ENCODE data around the gene THPO. TPM values are rescaled to one million over a fixed set of nuclear protein-coding genes. Genes with fewer than 3 reads are reported as not detected.

THPO gene
- total RNA-seq, 1 experiment from 2014 or later = 0.55 TPM

GRCh38 chr3:184423561-184423960 is 45.6 kb upstream of the THPO start (continued):
- TF ChIP-seq E2F5 (CRISPR knock-in tag; IDR thresholded peaks at IDR 0.05) = no peak
- TF ChIP-seq, protein P1, sequence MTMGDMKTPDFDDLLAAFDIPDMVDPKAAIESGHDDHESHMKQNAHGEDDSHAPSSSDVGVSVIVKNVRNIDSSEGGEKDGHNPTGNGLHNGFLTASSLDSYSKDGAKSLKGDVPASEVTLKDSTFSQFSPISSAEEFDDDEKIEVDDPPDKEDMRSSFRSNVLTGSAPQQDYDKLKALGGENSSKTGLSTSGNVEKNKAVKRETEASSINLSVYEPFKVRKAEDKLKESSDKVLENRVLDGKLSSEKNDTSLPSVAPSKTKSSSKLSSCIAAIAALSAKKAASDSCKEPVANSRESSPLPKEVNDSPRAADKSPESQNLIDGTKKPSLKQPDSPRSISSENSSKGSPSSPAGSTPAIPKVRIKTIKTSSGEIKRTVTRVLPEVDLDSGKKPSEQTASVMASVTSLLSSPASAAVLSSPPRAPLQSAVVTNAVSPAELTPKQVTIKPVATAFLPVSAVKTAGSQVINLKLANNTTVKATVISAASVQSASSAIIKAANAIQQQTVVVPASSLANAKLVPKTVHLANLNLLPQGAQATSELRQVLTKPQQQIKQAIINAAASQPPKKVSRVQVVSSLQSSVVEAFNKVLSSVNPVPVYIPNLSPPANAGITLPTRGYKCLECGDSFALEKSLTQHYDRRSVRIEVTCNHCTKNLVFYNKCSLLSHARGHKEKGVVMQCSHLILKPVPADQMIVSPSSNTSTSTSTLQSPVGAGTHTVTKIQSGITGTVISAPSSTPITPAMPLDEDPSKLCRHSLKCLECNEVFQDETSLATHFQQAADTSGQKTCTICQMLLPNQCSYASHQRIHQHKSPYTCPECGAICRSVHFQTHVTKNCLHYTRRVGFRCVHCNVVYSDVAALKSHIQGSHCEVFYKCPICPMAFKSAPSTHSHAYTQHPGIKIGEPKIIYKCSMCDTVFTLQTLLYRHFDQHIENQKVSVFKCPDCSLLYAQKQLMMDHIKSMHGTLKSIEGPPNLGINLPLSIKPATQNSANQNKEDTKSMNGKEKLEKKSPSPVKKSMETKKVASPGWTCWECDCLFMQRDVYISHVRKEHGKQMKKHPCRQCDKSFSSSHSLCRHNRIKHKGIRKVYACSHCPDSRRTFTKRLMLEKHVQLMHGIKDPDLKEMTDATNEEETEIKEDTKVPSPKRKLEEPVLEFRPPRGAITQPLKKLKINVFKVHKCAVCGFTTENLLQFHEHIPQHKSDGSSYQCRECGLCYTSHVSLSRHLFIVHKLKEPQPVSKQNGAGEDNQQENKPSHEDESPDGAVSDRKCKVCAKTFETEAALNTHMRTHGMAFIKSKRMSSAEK (CRISPR knock-in tag; IDR thresholded peaks at IDR 0.05; ENCODE audit: borderline replicate concordance) = no peak
- TF ChIP-seq ZNF232 (CRISPR knock-in tag; IDR thresholded peaks at IDR 0.05) = no peak
- TF ChIP-seq ERG (CRISPR knock-in tag; IDR thresholded peaks at IDR 0.05) = no peak
- TF ChIP-seq, protein P2, sequence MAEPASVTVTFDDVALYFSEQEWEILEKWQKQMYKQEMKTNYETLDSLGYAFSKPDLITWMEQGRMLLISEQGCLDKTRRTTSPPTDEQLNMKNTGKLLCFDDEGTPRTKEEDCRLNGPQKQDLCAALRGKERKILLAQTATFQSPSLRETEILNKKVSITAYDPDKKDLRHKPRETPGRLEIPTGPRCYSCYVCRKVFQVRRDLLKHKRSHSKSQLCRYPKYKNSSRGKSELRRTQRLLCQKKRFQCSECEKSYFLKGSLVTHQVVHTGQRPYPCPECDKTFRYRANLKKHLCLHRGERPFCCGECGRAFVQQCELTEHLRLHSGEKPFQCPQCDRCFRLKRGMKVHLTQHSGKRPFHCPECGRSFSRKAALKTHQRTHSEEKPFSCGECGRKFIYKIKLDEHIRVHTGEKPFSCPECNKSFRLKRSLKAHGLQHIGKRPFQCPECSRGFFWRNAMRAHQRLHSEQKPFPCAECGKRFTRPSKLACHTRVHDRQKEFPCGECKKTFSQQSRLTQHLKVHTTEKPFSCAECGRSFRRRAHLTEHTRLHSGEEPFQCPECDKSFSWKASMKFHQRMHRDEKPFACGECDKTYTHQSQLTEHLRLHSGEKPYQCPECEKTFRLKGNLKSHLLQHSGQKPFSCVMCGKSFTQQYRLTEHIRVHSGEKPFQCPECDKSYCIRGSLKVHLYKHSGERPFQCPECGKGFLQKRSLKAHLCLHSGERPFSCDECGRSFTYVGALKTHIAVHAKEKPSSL (CRISPR knock-in tag; conservative IDR thresholded peaks at IDR 0.05) = no peak
- TF ChIP-seq ZNF263 (CRISPR knock-in tag; IDR thresholded peaks at IDR 0.05; ENCODE audit: low read depth) = no peak
- TF ChIP-seq ZNF396 (CRISPR knock-in tag; IDR thresholded peaks at IDR 0.05; ENCODE audit: borderline replicate concordance) = no peak
- TF ChIP-seq NFYB (CRISPR knock-in tag; conservative IDR thresholded peaks at IDR 0.05; ENCODE audit: low read depth) = no peak

DNA sequence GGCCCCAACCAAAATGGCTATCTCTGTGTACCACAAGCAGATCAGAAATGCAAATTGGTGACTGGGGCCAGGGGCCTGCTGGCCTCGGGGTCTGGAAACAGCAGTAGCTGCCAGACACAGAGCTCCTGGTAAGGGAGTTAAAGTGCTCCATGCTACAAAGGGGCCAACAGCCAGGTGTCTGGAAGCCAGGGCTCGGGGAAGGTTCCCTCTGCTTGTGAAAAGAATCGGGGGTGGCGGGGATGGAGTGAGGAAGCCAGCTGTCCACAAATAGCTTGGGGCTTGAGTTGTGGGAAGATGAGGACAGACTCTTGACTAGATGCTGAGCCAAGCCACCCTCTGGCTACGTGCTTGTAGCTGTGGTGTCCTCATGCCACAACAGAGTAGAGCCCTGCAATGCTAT is 41.2 kb upstream of the THPO start:
- peaks cover 2% of the 10 kb centered on the region; the same call in 1 of the 2 replicates for H3K36me3 Mint-ChIP-seq
- ChIA-PET POLR2A (no interaction called here), CTCF (interaction anchor here (0.5 to 1.8 kb wide), 9 partner anchors 9 to 142 kb away, joined by 3 to 14 read pairs (median 4); partner anchors contain the start of gene EPHB3)
- DNase-seq (ENCODE audit: low spot score) (no peak), ATAC-seq (no peak)
- H3K27ac Mint-ChIP-seq = no peak overlapping the region
- H3K4me1 Mint-ChIP-seq = no peaks in the 10 kb centered on the region; the same call in 1 of the 2 replicates
- H3K9me3 Mint-ChIP-seq = peaks cover 17% of the 10 kb centered on the region
- no peak overlapping the region for H3K4me3 Mint-ChIP-seq
- peaks cover 3% of the 10 kb centered on the region; the same call in 1 of the 2 replicates for H3K27me3 Mint-ChIP-seq (ENCODE audit: low read depth)
- TF ChIP-seq GABPB1 (CRISPR knock-in tag; IDR thresholded peaks at IDR 0.05) (no peak), JUN (CRISPR knock-in tag; IDR thresholded peaks at IDR 0.05) (no peak), ATF6 (CRISPR knock-in tag; IDR thresholded peaks at IDR 0.05) (no peak), NFE2L1 (CRISPR knock-in tag; IDR thresholded peaks at IDR 0.05) (no peak), NFYB (CRISPR knock-in tag; conservative IDR thresholded peaks at IDR 0.05; ENCODE audit: low read depth) (no peak), ZMAT4 (CRISPR knock-in tag; IDR thresholded peaks at IDR 0.05) (no peak), IRF1 (CRISPR knock-in tag; IDR thresholded peaks at IDR 0.05) (no peak), FOXP1 (CRISPR knock-in tag; IDR thresholded peaks at IDR 0.05; ENCODE audit: borderline replicate concordance) (no peak), SOX15 (CRISPR knock-in tag; IDR thresholded peaks at IDR 0.05) (no peak)
- TF ChIP-seq, protein P3, sequence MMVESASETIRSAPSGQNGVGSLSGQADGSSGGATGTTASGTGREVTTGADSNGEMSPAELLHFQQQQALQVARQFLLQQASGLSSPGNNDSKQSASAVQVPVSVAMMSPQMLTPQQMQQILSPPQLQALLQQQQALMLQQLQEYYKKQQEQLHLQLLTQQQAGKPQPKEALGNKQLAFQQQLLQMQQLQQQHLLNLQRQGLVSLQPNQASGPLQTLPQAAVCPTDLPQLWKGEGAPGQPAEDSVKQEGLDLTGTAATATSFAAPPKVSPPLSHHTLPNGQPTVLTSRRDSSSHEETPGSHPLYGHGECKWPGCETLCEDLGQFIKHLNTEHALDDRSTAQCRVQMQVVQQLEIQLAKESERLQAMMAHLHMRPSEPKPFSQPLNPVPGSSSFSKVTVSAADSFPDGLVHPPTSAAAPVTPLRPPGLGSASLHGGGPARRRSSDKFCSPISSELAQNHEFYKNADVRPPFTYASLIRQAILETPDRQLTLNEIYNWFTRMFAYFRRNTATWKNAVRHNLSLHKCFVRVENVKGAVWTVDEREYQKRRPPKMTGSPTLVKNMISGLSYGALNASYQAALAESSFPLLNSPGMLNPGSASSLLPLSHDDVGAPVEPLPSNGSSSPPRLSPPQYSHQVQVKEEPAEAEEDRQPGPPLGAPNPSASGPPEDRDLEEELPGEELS (CRISPR knock-in tag; IDR thresholded peaks at IDR 0.05) = no peak
